Activated naive CD8-positive, alpha-beta T cell (primary cell): ENCODE data around the gene IL26.
A peak's percentile ranks its signal among the peaks of the same experiment; 100 is the strongest.
"Not testable (repeated sequence)": the region's sequence is repeated elsewhere in the genome, so short reads cannot be mapped to it uniquely, and the experiment has no call there.

Source experiments
- H3K27ac Mint-ChIP-seq: one replicate; pipeline ENCODE4 v1.8.0; 2021; ENCODE audit warnings: mixed read lengths
- H3K27me3 Mint-ChIP-seq: one replicate; pipeline ENCODE4 v1.8.0; 2021; ENCODE audit warnings: mixed read lengths
- H3K36me3 Mint-ChIP-seq: one replicate; pipeline ENCODE4 v1.8.0; 2021; ENCODE audit warnings: mixed read lengths
- H3K4me1 Mint-ChIP-seq: one replicate; pipeline ENCODE4 v1.8.0; 2021; ENCODE audit warnings: low read depth, mixed read lengths
- H3K4me3 Mint-ChIP-seq: one replicate; pipeline ENCODE4 v1.8.0; 2021; ENCODE audit warnings: mild to moderate bottlenecking, mixed read lengths
- H3K9me3 Mint-ChIP-seq: one replicate; pipeline ENCODE4 v1.8.0; 2021; ENCODE audit warnings: low read depth, mixed read lengths

The IL26 gene

DNA sequence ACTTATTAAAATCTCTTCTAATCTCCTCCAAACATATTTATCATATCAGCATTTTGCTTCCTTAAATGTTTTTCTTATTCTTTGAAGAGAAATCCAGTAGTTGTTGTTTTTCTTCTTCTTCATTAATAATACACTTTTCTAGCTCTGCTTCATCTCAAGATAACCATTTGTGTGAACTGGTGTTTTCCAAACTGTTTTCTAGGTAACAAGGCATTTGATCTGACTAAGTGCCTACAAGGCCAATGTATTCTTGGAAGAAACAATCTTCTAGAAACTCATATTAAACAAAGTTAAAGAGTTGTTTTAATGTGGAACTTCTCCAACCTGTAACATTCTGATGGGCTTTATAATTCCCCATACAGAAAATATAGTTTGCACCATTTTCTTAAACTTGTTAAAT, 35.3 kb downstream of the IL26 start:
- peaks cover 29% of the 10 kb centered on the region for H3K4me1 Mint-ChIP-seq
- no peaks in the 10 kb centered on the region for H3K9me3 Mint-ChIP-seq
- no peaks in the 10 kb centered on the region for H3K27me3 Mint-ChIP-seq
- H3K36me3 Mint-ChIP-seq, result no peaks in the 10 kb centered on the region
- H3K4me3 Mint-ChIP-seq, result peak overlapping the region; percentile 27
- peak overlapping the region; percentile 81 for H3K27ac Mint-ChIP-seq

DNA sequence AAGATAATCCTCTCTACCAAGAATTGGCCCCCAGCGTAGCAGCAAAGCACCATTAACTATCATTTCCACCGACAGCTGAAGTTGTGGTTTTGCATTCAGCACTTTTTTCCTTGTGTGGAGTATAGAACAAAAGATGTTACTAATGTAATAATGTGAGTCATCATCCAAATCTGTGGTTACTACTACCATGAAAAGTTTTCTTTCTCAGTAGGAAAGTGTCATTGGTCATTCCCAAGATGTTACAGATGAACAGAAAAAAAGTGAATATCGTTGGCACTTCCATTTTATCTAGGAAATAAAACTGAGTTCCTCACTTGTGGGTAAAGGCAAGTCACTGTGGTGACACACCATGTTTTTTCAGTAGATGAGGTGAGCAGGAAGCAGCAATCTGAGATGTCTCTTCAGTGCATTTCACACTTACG, 35.8 kb downstream of the IL26 start:
- Mint-ChIP-seq H3K27ac (peak overlapping the region; percentile 82), H3K27me3 (no peaks in the 10 kb centered on the region), H3K4me3 (peak overlapping the region; percentile 24), H3K36me3 (no peaks in the 10 kb centered on the region), H3K4me1 (peaks cover 29% of the 10 kb centered on the region), H3K9me3 (no peaks in the 10 kb centered on the region)

DNA sequence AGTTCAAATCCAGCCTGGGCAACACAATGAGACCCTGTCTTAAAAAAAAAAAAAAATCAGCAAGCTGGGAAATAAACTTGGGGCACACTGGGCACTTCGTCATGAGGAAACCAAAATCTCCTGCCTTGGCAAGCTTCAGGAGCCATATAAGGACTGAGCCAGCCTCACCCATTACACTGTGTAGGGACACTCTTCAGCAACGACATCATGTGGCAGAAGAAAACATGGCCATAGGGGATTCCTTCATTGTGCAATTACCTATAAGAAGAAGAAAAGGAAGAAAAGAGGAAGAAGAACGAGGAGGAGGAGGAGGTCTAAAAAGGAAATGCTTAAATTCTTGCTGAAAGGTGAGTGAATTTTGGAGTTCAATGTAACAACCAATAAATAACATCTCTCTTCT, 40.0 kb downstream of the IL26 start:
- Mint-ChIP-seq H3K4me3 (no peak overlapping the region), H3K27ac (no peak overlapping the region), H3K9me3 (no peaks in the 10 kb centered on the region), H3K4me1 (peaks cover 33% of the 10 kb centered on the region), H3K27me3 (no peaks in the 10 kb centered on the region), H3K36me3 (peaks cover 2% of the 10 kb centered on the region)

DNA sequence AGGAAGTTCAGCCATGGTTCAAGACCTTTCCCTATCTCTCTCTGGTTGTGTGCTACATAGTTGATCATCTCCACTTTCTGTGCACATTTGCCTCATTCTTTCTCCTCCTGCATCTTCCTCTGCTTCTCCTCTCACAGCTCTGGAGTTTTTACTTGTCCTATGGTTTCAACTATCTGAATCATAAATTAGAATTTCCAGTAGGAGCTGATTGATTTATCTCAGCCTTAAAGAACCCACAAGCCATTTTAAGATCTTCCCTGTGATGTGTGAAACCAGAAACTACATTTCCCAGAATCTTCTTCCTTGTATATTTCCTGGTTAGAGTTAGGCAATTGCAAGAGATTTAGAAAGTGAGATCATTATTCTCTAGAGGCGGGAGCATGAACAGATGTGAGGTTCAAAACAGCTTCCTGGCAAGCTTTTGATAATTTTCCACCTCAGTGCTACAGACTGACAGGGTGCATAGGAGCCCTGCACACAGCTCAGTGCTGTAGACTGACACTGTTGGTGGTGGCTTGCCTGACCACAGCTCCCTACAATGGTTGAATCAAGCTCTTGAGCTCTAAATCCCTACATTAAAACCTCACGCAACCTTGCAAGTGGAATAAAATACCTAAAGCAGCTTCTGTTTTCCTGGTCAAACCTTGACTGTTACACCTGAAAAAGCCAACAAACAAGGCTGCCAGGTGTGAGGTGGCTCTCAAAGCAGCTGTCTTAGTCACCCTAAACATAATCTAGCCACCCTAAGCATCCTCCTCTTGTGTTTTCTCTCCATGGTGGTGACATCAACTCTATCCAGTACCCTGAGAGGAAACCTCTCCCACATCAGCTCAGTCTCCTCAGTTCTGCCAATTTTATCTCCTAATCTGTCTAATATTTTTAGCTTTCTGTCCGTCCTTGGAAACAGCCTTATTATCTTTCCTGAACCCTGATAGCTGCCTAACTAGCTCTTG, 44.5 kb downstream of the IL26 start:
- Mint-ChIP-seq H3K27ac (peak overlapping the region; percentile 86), H3K4me3 (peak overlapping the region; percentile 54), H3K4me1 (peaks cover 53% of the 10 kb centered on the region), H3K36me3 (peaks cover 2% of the 10 kb centered on the region), H3K9me3 (no peaks in the 10 kb centered on the region), H3K27me3 (no peaks in the 10 kb centered on the region)

DNA sequence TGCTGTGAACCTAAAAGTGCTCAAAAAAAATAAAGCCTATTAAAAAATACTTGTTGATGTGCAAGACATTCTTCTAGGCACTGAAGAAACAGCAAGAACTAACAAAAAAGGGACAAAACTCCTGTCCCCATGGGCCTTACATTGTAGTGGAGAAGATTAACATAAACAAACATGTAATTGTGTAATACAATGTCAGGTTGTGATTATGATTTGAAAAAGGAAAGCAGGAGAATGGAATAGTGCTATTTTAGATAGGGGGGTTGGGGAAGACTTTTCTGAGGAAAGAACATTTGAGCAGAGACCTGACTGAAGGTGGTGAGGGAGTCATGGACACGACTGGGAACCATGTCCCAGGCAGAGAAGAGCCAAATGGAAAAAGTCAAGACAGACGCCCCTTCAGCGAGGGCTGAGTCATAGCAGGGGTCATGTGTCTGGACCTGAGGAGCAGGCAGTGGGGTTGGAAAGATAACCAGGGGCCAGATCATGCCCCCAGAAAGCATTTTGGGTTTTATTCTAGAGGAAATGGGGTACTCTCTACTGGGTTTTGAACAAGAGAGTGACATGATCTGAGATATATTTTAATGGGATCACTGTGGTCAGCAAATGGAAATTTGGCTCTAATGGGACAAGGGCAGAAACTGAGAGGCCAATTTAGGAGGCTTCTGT, 46.7 kb downstream of the IL26 start:
- H3K27ac Mint-ChIP-seq, result peak overlapping the region; percentile 92
- H3K36me3 Mint-ChIP-seq, result peaks cover 2% of the 10 kb centered on the region
- peaks cover 75% of the 10 kb centered on the region for H3K4me1 Mint-ChIP-seq
- H3K9me3 Mint-ChIP-seq, result no peaks in the 10 kb centered on the region
- no peaks in the 10 kb centered on the region for H3K27me3 Mint-ChIP-seq
- H3K4me3 Mint-ChIP-seq, result no peak overlapping the region

DNA sequence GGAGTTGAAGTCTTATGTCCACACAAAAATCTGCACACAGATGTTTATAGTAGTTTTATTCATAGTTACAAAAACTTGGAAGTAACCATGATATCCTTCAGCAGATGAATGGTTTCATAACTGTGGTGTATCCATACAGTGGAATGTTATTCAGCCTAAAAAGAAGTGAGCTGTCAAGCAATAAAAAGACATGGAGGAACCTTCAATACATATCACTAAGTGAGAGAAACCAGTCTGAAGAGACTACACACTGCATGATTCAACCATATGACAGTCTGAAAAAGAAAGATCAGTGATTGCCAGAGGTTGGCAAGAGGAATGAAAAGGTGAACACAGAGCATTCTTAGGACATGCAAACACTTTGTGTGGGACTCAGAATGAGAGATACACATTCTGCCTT, 47.4 kb downstream of the IL26 start:
- no peaks in the 10 kb centered on the region for H3K9me3 Mint-ChIP-seq
- H3K4me1 Mint-ChIP-seq, result peaks cover 80% of the 10 kb centered on the region
- no peak overlapping the region for H3K4me3 Mint-ChIP-seq
- peak overlapping the region; percentile 67 for H3K27ac Mint-ChIP-seq
- peaks cover 2% of the 10 kb centered on the region for H3K36me3 Mint-ChIP-seq
- no peaks in the 10 kb centered on the region for H3K27me3 Mint-ChIP-seq

DNA sequence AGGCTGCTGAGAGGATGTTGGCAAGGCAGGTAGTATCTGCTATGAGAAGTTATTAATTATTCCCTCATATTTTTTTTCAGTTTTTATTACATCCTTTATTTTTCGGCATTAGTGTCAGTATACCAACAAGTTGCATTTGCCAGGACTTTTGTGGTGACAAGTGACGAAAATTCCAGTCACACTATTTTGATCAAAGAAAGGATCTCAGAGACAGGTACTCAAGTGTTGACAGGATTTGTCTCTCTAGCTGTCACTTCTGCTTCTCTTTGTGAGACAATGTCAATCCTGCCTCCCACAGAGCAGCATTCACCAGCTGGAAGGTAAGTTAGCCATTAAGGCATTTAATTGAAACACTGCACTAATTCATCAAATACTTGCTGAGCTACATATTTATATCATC, 48.0 kb downstream of the IL26 start:
- H3K4me3 Mint-ChIP-seq, result no peak overlapping the region
- H3K36me3 Mint-ChIP-seq, result peaks cover 2% of the 10 kb centered on the region
- H3K27ac Mint-ChIP-seq, result peak overlapping the region; percentile 66
- no peaks in the 10 kb centered on the region for H3K9me3 Mint-ChIP-seq
- H3K27me3 Mint-ChIP-seq, result no peaks in the 10 kb centered on the region
- peaks cover 80% of the 10 kb centered on the region for H3K4me1 Mint-ChIP-seq

DNA sequence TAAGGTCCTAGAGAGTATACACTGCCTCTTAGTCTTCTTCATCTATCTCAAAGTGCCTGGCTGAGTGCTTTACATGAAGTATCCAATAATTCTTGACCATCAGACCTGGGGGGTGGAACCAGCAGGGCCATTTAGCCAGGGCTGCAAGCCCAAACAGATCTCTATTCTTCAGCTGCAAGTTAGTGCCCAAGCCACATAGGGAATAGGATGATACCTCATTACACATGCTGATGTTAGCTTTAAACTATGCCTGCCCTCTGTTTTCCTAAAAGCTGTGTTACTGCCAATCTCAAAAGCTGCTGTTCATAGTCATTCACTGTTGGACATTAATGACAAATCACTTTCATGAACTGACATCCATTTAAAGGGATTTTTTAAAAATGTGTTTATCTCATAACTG, 49.4 kb downstream of the IL26 start:
- Mint-ChIP-seq H3K27me3 (no peaks in the 10 kb centered on the region), H3K9me3 (no peaks in the 10 kb centered on the region), H3K4me1 (peaks cover 74% of the 10 kb centered on the region), H3K4me3 (peak overlapping the region; percentile 41), H3K36me3 (peaks cover 2% of the 10 kb centered on the region), H3K27ac (peak overlapping the region; percentile 83)

DNA sequence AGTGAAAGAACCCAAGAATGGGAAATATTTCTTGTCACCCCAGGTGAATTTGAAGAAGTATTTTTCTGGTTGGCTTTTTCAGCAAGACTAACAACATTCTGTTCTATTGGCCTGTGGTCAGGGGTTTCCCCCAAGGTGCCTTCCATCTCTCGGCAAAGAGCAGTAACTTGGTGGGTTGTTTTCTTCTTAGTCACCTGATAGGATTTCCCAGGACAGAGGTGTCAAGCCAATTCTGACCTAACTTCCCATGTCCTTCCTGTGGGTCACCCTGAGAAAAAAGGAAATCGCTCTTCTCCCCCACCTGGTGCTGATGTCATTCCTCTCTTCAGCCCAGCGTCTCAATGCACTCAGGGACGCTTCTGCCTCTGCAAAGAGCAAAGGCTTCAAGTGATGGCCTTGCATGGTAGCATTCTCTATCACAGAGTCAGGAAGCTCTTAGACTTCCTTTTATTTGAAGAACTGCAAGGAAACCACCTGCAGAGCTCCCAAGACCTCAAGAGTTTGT, 50.0 kb downstream of the IL26 start:
- Mint-ChIP-seq H3K4me3 (peak overlapping the region; percentile 41), H3K27me3 (no peaks in the 10 kb centered on the region)

DNA sequence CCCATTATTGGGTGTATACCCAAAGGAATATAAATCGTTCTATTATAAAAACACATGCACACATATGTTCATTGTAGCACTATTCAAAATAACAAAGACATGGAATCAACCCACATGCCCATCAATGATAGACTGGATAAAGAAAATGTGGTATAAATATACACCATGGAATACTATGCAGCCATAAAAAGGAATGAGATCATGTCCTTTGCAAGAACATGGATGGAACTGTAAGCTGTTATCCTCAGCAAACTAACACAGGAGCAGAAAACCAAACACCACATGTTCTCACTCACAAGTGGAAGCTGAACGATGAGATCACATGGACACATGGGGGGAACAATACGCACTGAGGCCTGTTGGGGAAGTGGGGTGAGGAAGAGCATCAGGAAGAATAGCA, 50.8 kb downstream of the IL26 start:
- H3K9me3 Mint-ChIP-seq, H3K4me3 Mint-ChIP-seq, H3K27me3 Mint-ChIP-seq, H3K36me3 Mint-ChIP-seq: not testable (repeated sequence)
- H3K27ac Mint-ChIP-seq, result peak overlapping the region; percentile 83
- H3K4me1 Mint-ChIP-seq, result peaks cover 62% of the 10 kb centered on the region

More for the DNA sequence above, 50.0 kb downstream of the IL26 start:
- Mint-ChIP-seq H3K9me3 (no peaks in the 10 kb centered on the region), H3K4me1 (peaks cover 68% of the 10 kb centered on the region), H3K27ac (peak overlapping the region; percentile 83), H3K36me3 (no peaks in the 10 kb centered on the region)

DNA sequence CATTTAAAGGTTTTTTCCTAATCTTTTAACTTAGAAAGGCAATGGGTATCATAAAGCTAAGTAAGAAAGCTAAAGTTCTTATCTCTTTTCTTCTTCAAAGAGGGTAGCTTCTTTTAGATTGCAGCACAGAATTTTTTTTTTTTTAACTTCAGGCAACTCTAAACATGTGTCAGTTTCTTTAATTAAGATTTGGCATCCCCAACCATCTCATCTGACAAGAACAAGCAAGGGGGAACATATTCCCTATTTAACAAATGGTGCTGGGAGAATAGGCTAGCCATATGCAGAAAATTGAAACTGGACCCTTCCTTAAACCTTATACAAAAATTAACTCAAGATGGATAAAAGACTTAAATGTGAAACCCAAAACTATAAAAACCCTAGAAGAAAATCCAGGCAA, 51.8 kb downstream of the IL26 start:
- no peaks in the 10 kb centered on the region for H3K27me3 Mint-ChIP-seq
- H3K36me3 Mint-ChIP-seq, result no peaks in the 10 kb centered on the region
- no peak overlapping the region for H3K4me3 Mint-ChIP-seq
- H3K9me3 Mint-ChIP-seq, result no peaks in the 10 kb centered on the region
- H3K27ac Mint-ChIP-seq, result peak overlapping the region; percentile 5
- peaks cover 62% of the 10 kb centered on the region for H3K4me1 Mint-ChIP-seq

DNA sequence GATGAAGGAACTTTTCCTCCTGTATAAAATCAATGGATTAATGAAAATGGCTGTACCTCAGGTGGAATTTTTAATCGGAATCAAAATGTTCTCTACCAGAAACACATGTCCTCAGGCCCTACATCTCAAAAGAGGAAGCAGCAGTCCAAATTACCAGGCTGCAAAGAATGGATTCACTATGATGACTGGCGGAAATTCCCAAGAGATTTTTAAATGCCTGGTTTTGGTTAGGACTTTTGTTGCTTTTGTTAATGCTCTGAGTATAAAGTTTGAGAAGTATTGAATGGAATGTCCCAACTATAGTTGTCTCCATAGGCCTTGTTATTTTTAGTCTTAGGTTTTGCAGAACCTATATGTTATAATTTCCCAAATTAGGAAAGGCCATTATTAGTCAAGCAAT, 54.9 kb downstream of the IL26 start:
- Mint-ChIP-seq H3K36me3 (peaks cover 2% of the 10 kb centered on the region), H3K4me1 (peaks cover 32% of the 10 kb centered on the region), H3K27ac (no peak overlapping the region), H3K27me3 (no peaks in the 10 kb centered on the region), H3K4me3 (no peak overlapping the region), H3K9me3 (no peaks in the 10 kb centered on the region)

DNA sequence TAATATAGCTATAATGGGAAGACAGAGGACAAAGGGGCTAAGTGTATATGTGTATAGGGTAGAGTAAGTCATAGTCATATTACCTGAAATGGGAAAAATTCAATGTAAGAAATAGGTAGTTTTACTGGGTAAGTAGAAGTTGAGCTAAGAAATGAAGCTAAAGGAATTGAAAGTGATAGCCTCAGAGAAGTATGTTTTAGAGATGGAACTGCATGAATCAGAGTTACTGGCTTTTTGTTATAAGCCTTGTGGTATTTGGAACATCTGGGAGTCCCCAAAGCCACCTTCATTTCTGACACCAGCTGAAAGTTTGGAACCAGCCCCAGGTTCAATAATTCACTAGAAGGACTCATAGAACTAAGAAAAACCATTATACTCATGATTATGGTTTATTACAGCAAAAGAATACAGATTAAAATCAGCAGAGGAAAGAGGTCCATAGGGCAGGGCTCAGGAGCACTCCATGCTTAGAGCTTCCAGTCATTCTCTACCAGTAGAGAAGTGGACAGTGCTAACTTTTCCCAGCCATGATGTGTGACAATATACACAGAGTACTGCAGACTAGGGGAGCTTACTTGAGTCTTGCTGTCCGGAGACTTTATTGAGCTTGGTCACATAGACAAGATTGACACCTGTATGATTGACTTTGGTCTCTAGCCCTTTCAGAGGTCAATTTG, 56.3 kb downstream of the IL26 start:
- Mint-ChIP-seq H3K4me3 (no peak overlapping the region), H3K27ac (no peak overlapping the region), H3K36me3 (peaks cover 2% of the 10 kb centered on the region), H3K27me3 (no peaks in the 10 kb centered on the region), H3K4me1 (peaks cover 19% of the 10 kb centered on the region), H3K9me3 (no peaks in the 10 kb centered on the region)

DNA sequence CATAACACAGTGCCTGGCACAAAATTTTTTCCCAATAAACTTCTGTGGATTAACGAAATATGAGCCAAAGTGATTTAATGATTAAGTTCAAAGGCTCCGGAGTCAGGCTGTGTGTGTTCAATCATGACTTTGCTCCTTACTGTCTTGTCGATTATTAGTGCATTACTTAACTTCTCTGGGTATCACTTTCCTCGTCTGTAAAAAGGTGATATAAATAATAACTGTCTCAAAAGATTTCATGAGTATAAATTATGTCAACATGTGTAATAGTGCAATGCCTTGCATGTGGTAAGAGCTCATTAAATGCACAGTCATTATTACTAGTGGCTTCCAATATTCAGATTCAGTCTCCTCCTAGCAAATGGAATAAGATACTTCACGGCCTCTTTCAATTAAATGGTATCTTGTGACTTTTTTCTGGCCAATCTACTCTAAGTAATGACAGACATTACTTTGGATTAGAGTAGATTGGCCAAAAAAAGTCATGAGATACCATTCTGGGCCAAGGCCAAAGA, 59.2 kb downstream of the IL26 start:
- Mint-ChIP-seq H3K36me3 (peaks cover 5% of the 10 kb centered on the region), H3K4me1 (peaks cover 11% of the 10 kb centered on the region), H3K27ac (no peak overlapping the region), H3K9me3 (no peaks in the 10 kb centered on the region), H3K4me3 (no peak overlapping the region), H3K27me3 (no peaks in the 10 kb centered on the region)
